GM12878 (cell line): ENCODE results near the gene ZNF280A.
"Not testable (repeated sequence)": the region's sequence is repeated elsewhere in the genome, so short reads cannot be mapped to it uniquely, and the experiment has no call there.

ENCODE experiments used
- E2F4 ChIP-seq: IDR thresholded peaks from 2 replicates; pipeline ENCODE4 v1.6.1; 2012; ENCODE audit warnings: low read depth, low read length, improper control_type of control experiment
- ESRRA ChIP-seq: IDR thresholded peaks from 2 replicates; pipeline ENCODE4 v1.6.1; 2012; ENCODE audit warnings: mild to moderate bottlenecking, low read length, improper control_type of control experiment
- MXI1 ChIP-seq: fragments of 150-350 bp; IDR thresholded peaks from 2 replicates; pipeline ENCODE4 v1.6.1; 2011; ENCODE audit warnings: low read depth, mild to moderate bottlenecking, inconsistent platforms, low read length, improper control_type of control experiment
- POLR2AphosphoS5 ChIP-seq: IDR thresholded peaks from 2 replicates; pipeline ENCODE4 v1.6.1; 2011; ENCODE audit warnings: mild to moderate bottlenecking, low read length, inconsistent platforms
- TF ChIP-seq, protein P1 (sequence below): IDR thresholded peaks from 2 replicates; pipeline ENCODE4 v1.6.1; 2011; ENCODE audit warnings: low read depth, mild to moderate bottlenecking, low read length, moderate library complexity, borderline replicate concordance; ENCODE audit errors: extremely low read depth
- TF ChIP-seq, protein P2 (sequence below), 3 experiments: IDR thresholded peaks in 2 of 3; conservative IDR thresholded peaks in 1 of 3; 2 replicates each; pipeline ENCODE4 v1.5.1; 2011; ENCODE audit warnings: low read depth in 3 of 3, low read length in 3 of 3, mild to moderate bottlenecking in 3 of 3, control low read depth in 2 of 3, moderate library complexity in 2 of 3, inconsistent platforms in 1 of 3, mixed read lengths in 1 of 3; ENCODE audit not compliant: control insufficient read depth in 2 of 3, insufficient read depth in 1 of 3; ENCODE audit errors: extremely low read depth in 1 of 3
- TF ChIP-seq, protein P3 (sequence below): IDR thresholded peaks from 2 replicates; pipeline ENCODE4 v1.6.1; 2012; ENCODE audit warnings: low read length, inconsistent platforms

DNA sequence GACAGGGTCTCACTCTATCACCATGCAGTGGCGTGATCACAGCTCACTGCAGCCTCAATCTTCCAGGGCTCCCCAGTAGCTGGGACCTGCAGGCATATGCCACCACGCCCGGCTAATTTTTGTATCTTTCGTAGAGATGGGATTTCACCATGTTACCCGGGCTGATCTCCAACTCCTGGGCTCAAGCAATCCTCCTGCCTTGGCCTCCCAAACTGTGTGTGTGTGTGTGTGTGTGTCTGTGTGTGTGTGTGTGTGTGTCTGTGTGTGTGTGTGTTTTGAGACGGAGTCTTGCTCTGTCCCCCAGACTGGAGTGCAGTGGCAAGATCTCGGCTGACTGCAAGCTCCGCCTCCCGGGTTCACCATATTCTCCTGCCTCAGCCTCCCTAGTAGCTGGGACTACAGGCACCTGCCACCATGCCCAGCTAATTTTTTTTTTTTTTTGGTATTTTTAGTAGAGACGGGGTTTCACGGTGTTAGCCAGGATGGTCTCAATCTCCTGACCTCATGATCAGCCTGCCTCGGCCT lies 12.5 kb upstream of the ZNF280A start:
- TF ChIP-seq, protein P1, sequence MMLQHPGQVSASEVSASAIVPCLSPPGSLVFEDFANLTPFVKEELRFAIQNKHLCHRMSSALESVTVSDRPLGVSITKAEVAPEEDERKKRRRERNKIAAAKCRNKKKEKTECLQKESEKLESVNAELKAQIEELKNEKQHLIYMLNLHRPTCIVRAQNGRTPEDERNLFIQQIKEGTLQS = not testable (repeated sequence)
- not testable (repeated sequence) for TF ChIP-seq E2F4, ESRRA, POLR2AphosphoS5, MXI1
- TF ChIP-seq, protein P2, sequence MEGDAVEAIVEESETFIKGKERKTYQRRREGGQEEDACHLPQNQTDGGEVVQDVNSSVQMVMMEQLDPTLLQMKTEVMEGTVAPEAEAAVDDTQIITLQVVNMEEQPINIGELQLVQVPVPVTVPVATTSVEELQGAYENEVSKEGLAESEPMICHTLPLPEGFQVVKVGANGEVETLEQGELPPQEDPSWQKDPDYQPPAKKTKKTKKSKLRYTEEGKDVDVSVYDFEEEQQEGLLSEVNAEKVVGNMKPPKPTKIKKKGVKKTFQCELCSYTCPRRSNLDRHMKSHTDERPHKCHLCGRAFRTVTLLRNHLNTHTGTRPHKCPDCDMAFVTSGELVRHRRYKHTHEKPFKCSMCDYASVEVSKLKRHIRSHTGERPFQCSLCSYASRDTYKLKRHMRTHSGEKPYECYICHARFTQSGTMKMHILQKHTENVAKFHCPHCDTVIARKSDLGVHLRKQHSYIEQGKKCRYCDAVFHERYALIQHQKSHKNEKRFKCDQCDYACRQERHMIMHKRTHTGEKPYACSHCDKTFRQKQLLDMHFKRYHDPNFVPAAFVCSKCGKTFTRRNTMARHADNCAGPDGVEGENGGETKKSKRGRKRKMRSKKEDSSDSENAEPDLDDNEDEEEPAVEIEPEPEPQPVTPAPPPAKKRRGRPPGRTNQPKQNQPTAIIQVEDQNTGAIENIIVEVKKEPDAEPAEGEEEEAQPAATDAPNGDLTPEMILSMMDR (IDR thresholded peaks at IDR 0.05 in 2 of 3, conservative IDR thresholded peaks at IDR 0.05 in 1 of 3; ENCODE audit: control insufficient read depth in 2 of 3, extremely low read depth in 1 of 3, insufficient read depth in 1 of 3, low read depth in 3 of 3, low read length in 3 of 3) = not testable (repeated sequence)
- TF ChIP-seq, protein P3, sequence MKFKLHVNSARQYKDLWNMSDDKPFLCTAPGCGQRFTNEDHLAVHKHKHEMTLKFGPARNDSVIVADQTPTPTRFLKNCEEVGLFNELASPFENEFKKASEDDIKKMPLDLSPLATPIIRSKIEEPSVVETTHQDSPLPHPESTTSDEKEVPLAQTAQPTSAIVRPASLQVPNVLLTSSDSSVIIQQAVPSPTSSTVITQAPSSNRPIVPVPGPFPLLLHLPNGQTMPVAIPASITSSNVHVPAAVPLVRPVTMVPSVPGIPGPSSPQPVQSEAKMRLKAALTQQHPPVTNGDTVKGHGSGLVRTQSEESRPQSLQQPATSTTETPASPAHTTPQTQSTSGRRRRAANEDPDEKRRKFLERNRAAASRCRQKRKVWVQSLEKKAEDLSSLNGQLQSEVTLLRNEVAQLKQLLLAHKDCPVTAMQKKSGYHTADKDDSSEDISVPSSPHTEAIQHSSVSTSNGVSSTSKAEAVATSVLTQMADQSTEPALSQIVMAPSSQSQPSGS = not testable (repeated sequence)
